Ectodermal cell (in vitro differentiated cells): ENCODE data around the gene DOCK11.
"Not testable (repeated sequence)": the region's sequence is repeated elsewhere in the genome, so short reads cannot be mapped to it uniquely, and the experiment has no call there.

ENCODE experiments used
- H3K27ac ChIP-seq: 2 replicates; pipeline ENCODE4 v1.7.0; 2013; ENCODE audit warnings: mild to moderate bottlenecking, low read depth, low read length; ENCODE audit not compliant: insufficient read depth, poor library complexity, severe bottlenecking
- H3K27me3 ChIP-seq: 2 replicates; pipeline ENCODE4 v1.7.0; 2013; ENCODE audit warnings: mild to moderate bottlenecking, low read length; ENCODE audit not compliant: insufficient read depth, control insufficient read depth, poor library complexity, severe bottlenecking
- H3K36me3 ChIP-seq: one replicate; pipeline ENCODE4 v1.7.0; 2013; ENCODE audit warnings: low read length; ENCODE audit not compliant: control insufficient read depth, insufficient read depth
- H3K4me1 ChIP-seq: one replicate; pipeline ENCODE4 v1.7.0; 2013; ENCODE audit warnings: low read length; ENCODE audit not compliant: control insufficient read depth, insufficient read depth
- H3K4me3 ChIP-seq: 2 replicates; pipeline ENCODE4 v1.7.0; 2013; ENCODE audit warnings: low read depth, low read length, control low read depth; ENCODE audit not compliant: insufficient read depth
- H3K9me3 ChIP-seq: 2 replicates; pipeline ENCODE4 v1.7.0; 2013; ENCODE audit warnings: mild to moderate bottlenecking, low read length, moderate library complexity; ENCODE audit not compliant: control insufficient read depth
- WGBS, 2 experiments: methylation state at CpG; one replicate each; pipeline ENCODE4 v1.1.7; 2013; ENCODE audit warnings: missing lambda C conversion rate in 2 of 2; 5-methylcytosine and 5-hydroxymethylcytosine counted together

DOCK11 gene

DNA sequence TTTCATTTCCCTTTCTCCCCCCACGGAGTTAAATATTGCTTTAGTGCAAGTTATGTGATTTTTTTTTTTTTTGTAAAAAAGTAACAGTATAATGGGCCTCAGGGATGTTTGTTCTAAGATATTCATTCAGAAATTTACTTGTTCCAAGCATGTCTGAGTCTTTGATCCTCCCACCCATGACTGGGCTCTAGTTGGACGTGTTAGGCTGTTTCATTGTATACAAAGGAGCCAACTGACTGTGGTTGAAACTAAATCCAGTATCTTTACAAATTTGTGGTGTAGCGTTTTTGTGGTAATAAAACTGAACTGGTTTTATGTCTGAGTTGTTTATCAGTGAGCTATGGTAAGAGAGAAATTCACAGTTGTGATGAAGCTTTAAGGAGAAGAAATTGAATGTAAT lies 74.1 kb downstream of the DOCK11 start:
- Histone ChIP-seq H3K4me1 (no peaks in the 10 kb centered on the region), H3K27me3 (no peaks in the 10 kb centered on the region), H3K9me3 (no peaks in the 10 kb centered on the region), H3K4me3 (no peak overlapping the region), H3K36me3 (no peaks in the 10 kb centered on the region), H3K27ac (no peak overlapping the region)
- 91 to 93% methylated on average over 2 of the region's 3 CpGs for WGBS, 2 experiments

DNA sequence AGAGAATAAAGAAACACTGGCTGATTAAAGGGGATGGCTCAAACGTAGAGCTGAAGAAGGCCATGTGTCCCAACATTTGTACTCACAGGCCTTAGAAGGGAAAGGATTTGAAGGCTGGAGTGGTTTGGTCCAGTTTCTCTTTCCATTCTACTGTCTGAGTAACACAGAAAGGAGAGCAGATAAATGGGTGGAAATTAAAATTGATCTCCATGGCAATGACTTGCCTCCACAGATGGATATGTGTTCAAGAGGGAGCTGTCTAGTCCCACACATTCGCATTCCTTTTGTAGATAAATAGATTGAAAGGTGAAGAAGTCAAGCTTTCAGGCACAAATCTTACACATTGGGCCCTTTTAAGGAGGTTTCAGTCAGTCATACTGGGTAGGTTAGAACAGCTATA lies 74.6 kb downstream of the DOCK11 start:
- Histone ChIP-seq H3K27me3 (no peaks in the 10 kb centered on the region), H3K4me3 (no peak overlapping the region), H3K9me3 (no peaks in the 10 kb centered on the region), H3K27ac (no peak overlapping the region), H3K4me1 (peaks cover under 1% of the 10 kb centered on the region), H3K36me3 (no peaks in the 10 kb centered on the region)
- 90 to 100% methylated on average over 2 of the region's 2 CpGs for WGBS, 2 experiments

DNA sequence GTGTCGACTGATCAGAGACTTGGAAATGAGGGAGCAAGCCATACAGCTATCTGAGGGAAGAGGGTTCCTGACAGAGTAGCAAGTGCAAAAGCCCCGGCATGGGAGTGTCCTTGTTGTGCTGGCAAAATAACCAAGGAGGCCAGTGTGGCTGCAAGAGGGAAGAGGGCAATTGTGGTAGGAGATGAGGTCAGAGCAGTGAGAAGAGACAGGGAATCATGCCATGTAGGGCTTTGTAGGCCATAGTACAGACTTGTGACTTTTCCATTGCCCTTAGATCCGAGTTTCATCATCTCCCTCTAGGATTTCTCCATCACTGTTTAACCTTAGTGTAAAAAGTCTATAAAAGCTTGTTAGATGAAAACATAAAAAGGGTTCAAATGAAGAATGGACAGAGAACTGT lies 76.2 kb downstream of the DOCK11 start:
- Histone ChIP-seq H3K27ac (no peak overlapping the region), H3K9me3 (no peaks in the 10 kb centered on the region)
- 94 to 98% methylated on average over 2 to 3 of the region's 3 CpGs for WGBS, 2 experiments

DNA sequence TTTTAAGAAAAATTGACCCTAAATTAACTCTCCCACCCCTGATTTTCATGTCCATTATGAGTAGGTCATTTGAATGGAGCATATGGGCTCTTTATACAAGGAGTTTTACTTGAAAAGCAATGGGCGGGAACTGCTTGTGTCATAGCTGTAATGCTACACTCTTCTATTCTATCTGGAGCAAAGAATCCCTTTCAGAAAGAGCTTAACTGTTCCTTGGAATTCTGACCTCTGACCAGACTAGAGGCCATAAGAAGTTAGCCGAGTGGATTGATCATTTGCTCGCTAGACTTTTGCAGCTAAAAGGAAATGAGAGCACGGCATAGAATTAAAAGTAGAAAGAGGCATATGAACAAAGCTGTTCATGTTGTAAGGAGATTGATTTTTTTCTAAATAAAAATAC lies 79.1 kb downstream of the DOCK11 start:
- Histone ChIP-seq H3K4me1 (peaks cover 4% of the 10 kb centered on the region), H3K27me3 (no peaks in the 10 kb centered on the region), H3K4me3 (no peak overlapping the region), H3K9me3 (no peaks in the 10 kb centered on the region), H3K27ac (peak overlapping the region; percentile 60), H3K36me3 (no peaks in the 10 kb centered on the region)
- 36 to 47% methylated on average over 2 to 4 of the region's 4 CpGs for WGBS, 2 experiments

More for the DNA sequence above, 76.2 kb downstream of the DOCK11 start:
- Histone ChIP-seq H3K4me3 (no peak overlapping the region), H3K4me1 (peaks cover 4% of the 10 kb centered on the region), H3K27me3 (no peaks in the 10 kb centered on the region), H3K36me3 (no peaks in the 10 kb centered on the region)

DNA sequence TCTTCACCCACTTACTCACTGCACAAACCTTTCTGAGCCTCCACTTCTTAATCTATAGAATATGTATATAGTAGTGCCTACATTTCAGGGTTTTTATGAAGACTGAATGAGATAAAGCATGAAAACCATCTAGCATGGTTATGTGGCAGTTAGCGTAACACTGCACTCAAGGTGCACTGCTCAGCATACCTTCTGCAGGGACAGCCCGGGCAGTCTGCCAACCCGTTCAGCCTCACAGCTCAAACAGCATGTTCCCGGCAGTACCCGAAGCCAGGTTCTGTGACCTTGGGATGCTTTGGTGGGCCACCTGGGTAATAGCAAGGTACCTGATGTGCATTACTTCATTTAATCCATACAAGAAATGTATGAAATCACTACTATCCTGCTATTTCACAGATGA lies 81.4 kb downstream of the DOCK11 start:
- Histone ChIP-seq H3K4me1 (peaks cover 4% of the 10 kb centered on the region), H3K9me3 (no peaks in the 10 kb centered on the region), H3K27ac (no peak overlapping the region), H3K4me3 (no peak overlapping the region), H3K27me3 (no peaks in the 10 kb centered on the region), H3K36me3 (no peaks in the 10 kb centered on the region)
- 96 to 97% methylated on average over 5 of the region's 5 CpGs for WGBS, 2 experiments

DNA sequence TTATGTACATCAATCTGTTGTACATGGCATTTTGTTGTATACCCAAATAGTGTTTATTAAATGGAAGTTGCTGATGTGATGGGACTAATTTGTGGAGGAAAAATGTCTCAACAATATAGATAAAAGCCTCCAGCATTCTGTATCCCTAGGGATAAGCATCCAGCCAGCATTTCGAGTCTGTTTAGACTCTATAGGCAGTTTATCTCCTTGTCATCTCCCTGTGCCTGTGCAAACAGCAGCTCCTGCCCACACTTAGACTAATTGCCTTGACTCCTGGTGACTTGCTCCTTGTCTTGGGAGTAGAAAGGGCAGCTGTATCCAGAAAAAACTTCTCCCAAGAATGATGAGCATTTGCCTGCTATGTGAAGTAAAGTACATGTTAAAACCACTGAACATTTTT lies 83.8 kb downstream of the DOCK11 start:
- no peaks in the 10 kb centered on the region for H3K27me3 ChIP-seq
- no peak overlapping the region for H3K4me3 ChIP-seq
- no peaks in the 10 kb centered on the region for H3K9me3 ChIP-seq
- WGBS, 2 experiments: 78 to 92% methylated on average over 1 of the region's 1 CpG
- H3K27ac ChIP-seq: no peak overlapping the region
- H3K36me3 ChIP-seq: no peaks in the 10 kb centered on the region
- H3K4me1 ChIP-seq: peaks cover 4% of the 10 kb centered on the region

DNA sequence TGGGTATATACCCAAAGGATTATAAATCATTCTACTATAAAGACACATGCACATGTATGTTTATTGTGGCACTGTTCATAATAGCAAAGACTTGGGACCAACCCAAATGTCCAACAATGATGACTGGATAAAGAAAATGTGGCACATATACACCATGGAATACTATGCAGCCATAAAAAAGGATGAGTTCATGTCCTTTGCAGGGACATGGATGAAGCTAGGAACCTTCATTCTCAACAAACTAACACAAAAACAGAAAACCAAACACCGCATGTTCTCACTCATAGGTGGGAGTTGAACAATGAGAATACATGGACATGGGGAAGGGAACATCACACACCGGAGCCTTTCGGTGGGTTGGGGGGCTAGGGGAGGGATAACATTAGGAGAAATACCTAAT lies 87.3 kb downstream of the DOCK11 start:
- not testable (repeated sequence) for H3K4me1 ChIP-seq, H3K4me3 ChIP-seq, H3K27ac ChIP-seq, H3K36me3 ChIP-seq, H3K27me3 ChIP-seq, H3K9me3 ChIP-seq
- 100% methylated on average over 2 to 3 of the region's 3 CpGs for WGBS, 2 experiments

DNA sequence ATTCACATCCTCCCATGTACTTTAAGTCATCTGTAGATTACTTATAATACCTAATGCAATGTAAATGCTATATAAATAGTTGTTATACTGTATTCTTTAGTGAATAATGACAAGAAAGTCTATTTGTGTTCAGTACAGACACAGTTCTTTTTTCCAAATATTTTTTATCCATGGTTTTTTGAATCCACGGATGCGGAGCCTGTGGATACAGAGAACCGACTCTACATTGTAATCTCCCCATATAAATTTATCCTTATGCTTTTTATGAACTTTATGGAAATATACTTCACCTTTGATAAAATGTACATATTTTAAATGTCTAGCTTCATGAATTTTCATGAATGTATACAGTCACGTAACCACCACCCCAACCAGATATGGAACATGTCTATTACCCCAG lies 88.2 kb downstream of the DOCK11 start:
- Histone ChIP-seq H3K27ac (no peak overlapping the region), H3K4me1 (no peaks in the 10 kb centered on the region), H3K27me3 (no peaks in the 10 kb centered on the region), H3K36me3 (no peaks in the 10 kb centered on the region), H3K9me3 (no peaks in the 10 kb centered on the region), H3K4me3 (no peak overlapping the region)
- WGBS, 2 experiments: 93 to 97% methylated on average over 1 to 2 of the region's 4 CpGs

DNA sequence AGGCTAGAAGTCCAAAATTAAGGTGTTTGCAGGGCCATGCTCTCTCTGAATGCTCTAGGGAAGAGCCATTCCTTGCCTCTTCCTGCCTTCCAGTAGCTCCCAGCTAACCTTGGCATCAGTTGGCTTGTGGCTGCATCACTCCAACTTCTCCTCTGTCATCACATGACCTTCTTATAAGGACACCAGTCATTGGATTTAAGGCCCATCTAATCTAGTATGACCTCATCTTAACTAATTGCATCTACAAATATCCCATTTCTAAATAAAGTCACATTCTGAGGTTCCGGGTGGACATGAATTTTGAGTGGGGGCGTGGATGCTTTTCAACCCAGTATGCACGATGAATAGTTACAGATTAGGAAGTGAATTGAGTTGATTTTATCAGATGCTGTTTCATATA lies 89.7 kb downstream of the DOCK11 start:
- 97 to 100% methylated on average over 3 of the region's 3 CpGs for WGBS, 2 experiments
- Histone ChIP-seq H3K36me3 (no peaks in the 10 kb centered on the region), H3K4me1 (no peaks in the 10 kb centered on the region), H3K9me3 (no peaks in the 10 kb centered on the region), H3K27me3 (no peaks in the 10 kb centered on the region), H3K4me3 (no peak overlapping the region), H3K27ac (no peak overlapping the region)

DNA sequence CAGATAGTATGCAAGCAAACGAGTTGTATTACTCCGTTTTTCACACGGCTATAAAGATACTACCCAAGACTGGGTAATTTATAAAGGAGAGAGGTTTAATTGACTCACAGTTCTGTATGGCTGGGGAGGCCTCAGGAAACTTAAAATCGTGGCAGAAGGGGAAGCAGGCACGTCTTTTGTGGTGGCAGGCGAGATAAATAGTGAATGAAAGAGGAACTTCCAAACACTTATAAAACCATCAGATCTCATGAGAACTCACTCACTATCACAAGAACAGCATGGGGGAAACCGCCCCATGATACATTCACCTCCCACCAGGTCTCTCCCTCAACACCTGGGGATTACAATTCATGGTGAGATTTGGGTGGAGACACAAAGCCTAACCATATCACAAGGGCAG lies 90.6 kb downstream of the DOCK11 start:
- H3K4me1 ChIP-seq, H3K4me3 ChIP-seq, H3K27ac ChIP-seq, H3K27me3 ChIP-seq, H3K36me3 ChIP-seq, H3K9me3 ChIP-seq: not testable (repeated sequence)
- WGBS, 2 experiments: 95 to 96% methylated on average over 3 to 6 of the region's 7 CpGs

DNA sequence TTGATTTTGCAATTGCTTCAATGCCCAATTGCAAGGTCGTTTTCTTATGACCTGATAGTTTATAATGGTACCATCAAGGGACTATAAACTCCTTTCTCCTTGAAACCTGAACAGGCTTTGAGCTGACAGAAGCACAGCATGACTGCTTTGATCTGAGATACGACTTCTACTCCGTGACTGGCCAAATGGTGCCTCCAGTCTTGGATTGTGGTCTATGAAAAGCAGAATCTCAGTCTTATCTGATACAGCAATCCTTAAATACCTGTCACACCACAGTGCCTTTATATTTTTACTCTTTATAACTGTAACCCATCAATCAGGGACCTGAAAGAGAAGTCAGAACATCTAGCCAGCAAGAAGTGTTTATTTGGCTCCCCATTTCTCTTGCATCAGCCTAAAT lies 93.1 kb downstream of the DOCK11 start:
- Histone ChIP-seq H3K9me3 (no peaks in the 10 kb centered on the region), H3K4me3 (no peak overlapping the region), H3K27me3 (no peaks in the 10 kb centered on the region), H3K4me1 (no peaks in the 10 kb centered on the region), H3K36me3 (no peaks in the 10 kb centered on the region), H3K27ac (no peak overlapping the region)
- WGBS, 2 experiments: 32 to 39% methylated on average over 3 of the region's 3 CpGs
